ENCODE data around the gene NEB. TPM values are rescaled to one million over a fixed set of nuclear protein-coding genes. Genes with fewer than 3 reads are reported as not detected.
A peak's percentile ranks its signal among the peaks of the same experiment; 100 is the strongest.

The NEB gene
- total RNA-seq, 4 donors from 2014 or later: 1.6 to 16.4 (median 4.4) TPM

DNA sequence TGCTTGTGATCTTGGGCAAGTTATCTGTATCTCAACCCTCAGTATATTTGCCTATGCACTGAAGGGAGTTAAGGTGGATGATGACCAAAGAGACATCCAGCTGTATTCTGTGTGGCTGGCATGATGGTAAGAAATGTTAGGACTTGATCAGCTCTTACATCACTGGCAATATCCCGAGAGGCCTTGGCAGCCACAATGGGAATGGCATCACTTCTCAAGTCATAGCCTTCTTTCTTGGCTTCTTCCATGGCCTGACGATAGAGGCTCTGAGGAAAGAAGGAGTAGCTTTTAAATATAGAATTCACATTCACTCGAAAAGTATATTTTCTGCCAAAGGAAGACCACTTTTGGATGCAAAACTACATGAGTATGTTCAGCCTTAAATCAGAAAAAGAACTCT is 113.5 kb downstream of the NEB start:
- intact Hi-C loops (cut with DNase I): no loop called here
- H3K27ac ChIP-seq: no peak overlapping the region
- no peak for DNase-seq
- H3K36me3 ChIP-seq: no peaks in the 10 kb centered on the region
- H3K27me3 ChIP-seq: no peaks in the 10 kb centered on the region
- no peak overlapping the region for H3K4me3 ChIP-seq (replicated peaks in 1 of 3)
- no peak for TF ChIP-seq POLR2A (IDR thresholded peaks at IDR 0.05)
- TF ChIP-seq, protein P1, sequence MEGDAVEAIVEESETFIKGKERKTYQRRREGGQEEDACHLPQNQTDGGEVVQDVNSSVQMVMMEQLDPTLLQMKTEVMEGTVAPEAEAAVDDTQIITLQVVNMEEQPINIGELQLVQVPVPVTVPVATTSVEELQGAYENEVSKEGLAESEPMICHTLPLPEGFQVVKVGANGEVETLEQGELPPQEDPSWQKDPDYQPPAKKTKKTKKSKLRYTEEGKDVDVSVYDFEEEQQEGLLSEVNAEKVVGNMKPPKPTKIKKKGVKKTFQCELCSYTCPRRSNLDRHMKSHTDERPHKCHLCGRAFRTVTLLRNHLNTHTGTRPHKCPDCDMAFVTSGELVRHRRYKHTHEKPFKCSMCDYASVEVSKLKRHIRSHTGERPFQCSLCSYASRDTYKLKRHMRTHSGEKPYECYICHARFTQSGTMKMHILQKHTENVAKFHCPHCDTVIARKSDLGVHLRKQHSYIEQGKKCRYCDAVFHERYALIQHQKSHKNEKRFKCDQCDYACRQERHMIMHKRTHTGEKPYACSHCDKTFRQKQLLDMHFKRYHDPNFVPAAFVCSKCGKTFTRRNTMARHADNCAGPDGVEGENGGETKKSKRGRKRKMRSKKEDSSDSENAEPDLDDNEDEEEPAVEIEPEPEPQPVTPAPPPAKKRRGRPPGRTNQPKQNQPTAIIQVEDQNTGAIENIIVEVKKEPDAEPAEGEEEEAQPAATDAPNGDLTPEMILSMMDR (IDR thresholded peaks at IDR 0.05): no peak
- no peaks in the 10 kb centered on the region for H3K9me3 ChIP-seq
- no peaks in the 10 kb centered on the region for H3K4me1 ChIP-seq
- WGBS, 2 donors: 92 to 95% methylated on average over 3 of the region's 3 CpGs

DNA sequence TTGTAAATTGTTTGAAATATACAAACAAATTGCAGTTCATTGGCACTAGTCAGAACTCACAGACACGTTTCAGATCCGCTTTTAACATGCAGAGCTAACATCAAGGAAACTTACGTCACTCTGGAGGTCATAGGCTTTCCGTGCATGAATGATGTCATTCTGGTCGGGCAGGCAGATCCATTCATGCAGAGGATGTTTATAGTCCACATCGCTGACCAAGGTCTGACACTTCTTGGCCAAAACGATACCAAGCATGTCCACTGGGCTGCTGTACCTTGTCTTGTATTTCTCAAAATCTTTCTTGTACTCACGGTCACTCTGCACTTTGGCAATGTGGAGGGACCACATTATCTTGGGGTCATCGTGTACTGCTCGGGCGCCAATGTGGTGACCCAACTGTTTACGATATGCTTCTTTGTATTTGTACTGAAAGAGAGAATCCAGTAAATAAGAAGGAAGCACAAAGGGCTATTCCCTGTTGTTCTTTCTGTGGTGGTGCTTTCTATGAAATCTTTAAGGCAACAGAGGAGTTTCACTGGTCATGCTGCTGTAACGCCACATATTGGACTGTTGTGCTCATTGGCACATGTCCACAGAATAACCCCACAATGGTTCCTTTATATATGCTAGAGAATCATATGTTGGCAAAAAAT is 114.8 kb downstream of the NEB start:
- no peaks in the 10 kb centered on the region for H3K4me1 ChIP-seq
- no peak overlapping the region for H3K4me3 ChIP-seq (replicated peaks in 1 of 3)
- peak; percentile 15 to 18 for DNase-seq
- 66 to 69% methylated on average over 13 of the region's 13 CpGs for WGBS, 2 donors
- TF ChIP-seq, protein P1 (IDR thresholded peaks at IDR 0.05): peak in 1 of 6 experiments; percentile 8
- TF ChIP-seq POLR2A (IDR thresholded peaks at IDR 0.05): no peak
- intact Hi-C loops (cut with DNase I): no loop called here
- no peaks in the 10 kb centered on the region for H3K9me3 ChIP-seq
- no peaks in the 10 kb centered on the region for H3K36me3 ChIP-seq
- no peaks in the 10 kb centered on the region for H3K27me3 ChIP-seq
- no peak overlapping the region for H3K27ac ChIP-seq

DNA sequence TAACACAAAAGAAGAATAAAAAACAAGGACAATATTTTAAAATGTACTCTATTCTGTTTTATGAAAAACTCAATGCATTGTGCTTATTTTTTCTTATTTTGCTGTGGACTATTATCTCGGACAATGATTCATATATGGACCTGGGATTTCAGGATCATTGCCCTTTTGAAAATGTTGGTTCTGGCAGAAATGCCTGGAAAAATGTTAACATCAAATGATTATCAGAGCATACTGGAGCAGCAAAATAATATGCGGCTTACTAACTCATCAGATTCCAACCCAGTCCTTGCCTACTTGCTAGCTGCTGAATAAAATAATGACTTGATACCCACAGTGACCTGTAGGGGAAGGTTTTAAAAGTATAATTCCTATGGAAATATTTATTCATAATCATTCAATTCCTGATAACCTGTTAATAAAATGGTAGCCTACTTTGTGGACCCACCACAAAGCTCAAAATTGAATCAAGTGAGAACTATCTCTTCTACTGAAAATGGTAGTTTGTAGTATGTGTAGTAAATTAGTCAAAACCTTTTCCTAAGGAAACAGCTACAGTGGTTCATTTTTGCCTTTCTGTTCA is 117.4 kb downstream of the NEB start:
- Histone ChIP-seq H3K27me3 (no peaks in the 10 kb centered on the region), H3K27ac (no peak overlapping the region), H3K9me3 (no peaks in the 10 kb centered on the region), H3K4me1 (no peaks in the 10 kb centered on the region), H3K4me3 (replicated peaks in 1 of 3) (no peak overlapping the region), H3K36me3 (no peaks in the 10 kb centered on the region)
- no peak for DNase-seq
- 80 to 86% methylated on average over 2 of the region's 2 CpGs for WGBS, 2 donors
- intact Hi-C loops (cut with DNase I): no loop called here
- TF ChIP-seq POLR2A (IDR thresholded peaks at IDR 0.05): no peak
- TF ChIP-seq, protein P1 (IDR thresholded peaks at IDR 0.05): no peak

DNA sequence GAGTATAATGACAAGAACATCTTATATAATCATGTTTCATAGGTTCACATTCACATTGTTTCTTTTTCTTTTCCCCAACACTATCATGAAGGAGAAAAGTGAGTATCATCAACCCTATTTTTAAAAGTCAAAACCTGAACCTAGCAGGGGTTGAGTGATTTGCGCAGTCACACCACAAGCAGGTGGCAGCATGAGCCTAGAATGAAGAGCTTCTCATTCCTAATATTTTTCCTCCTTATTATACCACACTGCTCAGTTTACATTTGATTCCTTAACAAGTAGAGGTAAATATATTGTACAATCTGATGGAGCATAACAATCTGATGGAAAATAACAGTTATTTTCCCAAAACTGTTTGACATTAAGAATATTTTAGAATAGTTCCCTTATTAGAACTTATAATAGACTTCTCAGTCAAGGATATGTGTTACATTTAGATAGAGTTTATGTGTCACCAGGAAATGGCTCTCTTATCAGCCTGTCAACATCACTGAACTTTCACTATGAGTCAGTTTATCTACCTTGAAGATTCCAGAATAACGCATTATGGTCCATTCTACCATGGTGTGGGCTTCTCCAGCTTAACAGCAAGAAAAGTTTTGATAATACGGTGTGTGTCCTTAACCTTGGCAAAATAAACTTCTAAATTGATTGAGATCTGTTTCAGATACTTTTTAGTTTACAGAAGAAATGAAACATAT is 119.5 kb downstream of the NEB start:
- intact Hi-C loops (cut with DNase I): no loop called here
- WGBS, 2 donors: 91 to 98% methylated on average over 3 of the region's 3 CpGs
- DNase-seq: no peak
- no peak overlapping the region for H3K27ac ChIP-seq
- TF ChIP-seq, protein P1 (IDR thresholded peaks at IDR 0.05): no peak
- no peak for TF ChIP-seq POLR2A (IDR thresholded peaks at IDR 0.05)
- H3K4me3 ChIP-seq (replicated peaks in 1 of 3): no peak overlapping the region
- no peaks in the 10 kb centered on the region for H3K4me1 ChIP-seq
- no peaks in the 10 kb centered on the region for H3K27me3 ChIP-seq
- H3K36me3 ChIP-seq: no peaks in the 10 kb centered on the region
- H3K9me3 ChIP-seq: no peaks in the 10 kb centered on the region

DNA sequence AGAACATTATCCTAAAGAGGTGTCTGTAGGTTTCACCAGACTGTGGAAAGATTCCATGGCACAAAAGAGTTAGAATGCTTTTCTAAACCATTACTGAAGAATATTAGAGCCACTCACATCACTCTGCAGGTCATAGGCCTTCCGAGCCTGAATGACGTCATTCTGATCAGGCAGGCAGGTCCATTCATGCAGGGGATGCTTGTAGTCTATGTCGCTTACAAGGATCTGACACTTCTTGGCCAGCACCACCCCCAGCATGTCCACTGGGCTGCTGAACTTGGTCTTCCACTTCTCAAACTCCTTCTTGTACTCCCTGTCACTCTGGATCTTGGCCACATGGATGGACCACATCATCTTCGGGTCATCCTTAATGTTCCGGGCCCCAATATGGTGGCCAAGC is 120.1 kb downstream of the NEB start:
- no peaks in the 10 kb centered on the region for H3K4me1 ChIP-seq
- no peaks in the 10 kb centered on the region for H3K27me3 ChIP-seq
- no peak overlapping the region for H3K4me3 ChIP-seq (replicated peaks in 1 of 3)
- H3K36me3 ChIP-seq: no peaks in the 10 kb centered on the region
- no peak for DNase-seq
- TF ChIP-seq, protein P1 (IDR thresholded peaks at IDR 0.05): no peak
- no peak for TF ChIP-seq POLR2A (IDR thresholded peaks at IDR 0.05)
- 92 to 95% methylated on average over 5 of the region's 5 CpGs for WGBS, 2 donors
- no peaks in the 10 kb centered on the region for H3K9me3 ChIP-seq
- intact Hi-C loops (cut with DNase I): no loop called here
- no peak overlapping the region for H3K27ac ChIP-seq
